Breast epithelium (tissue), 3 donors: Measurements from ENCODE around the gene PSMG4.

Source experiments
- POLR2A ChIP-seq: fragments of 450-650 bp; IDR thresholded peaks from one replicate; pipeline ENCODE4 v1.6.1; 2016; ENCODE audit warnings: antibody characterized with exemption, mild to moderate bottlenecking, moderate library complexity
- POLR2AphosphoS5 ChIP-seq, 3 donors: sonication (generic); formaldehyde crosslinking; IDR thresholded peaks; one replicate each; pipeline ENCODE4 v1.6.1; 2017; ENCODE audit warnings: antibody characterized with exemption in 3 of 3
- TF ChIP-seq, protein P1 (sequence below), 3 donors: fragments of 450-650 bp; IDR thresholded peaks; one replicate each; pipeline ENCODE4 v1.5.1; 2016 to 2017; ENCODE audit warnings: antibody characterized with exemption in 3 of 3, mild to moderate bottlenecking in 3 of 3, moderate library complexity in 3 of 3

DNA sequence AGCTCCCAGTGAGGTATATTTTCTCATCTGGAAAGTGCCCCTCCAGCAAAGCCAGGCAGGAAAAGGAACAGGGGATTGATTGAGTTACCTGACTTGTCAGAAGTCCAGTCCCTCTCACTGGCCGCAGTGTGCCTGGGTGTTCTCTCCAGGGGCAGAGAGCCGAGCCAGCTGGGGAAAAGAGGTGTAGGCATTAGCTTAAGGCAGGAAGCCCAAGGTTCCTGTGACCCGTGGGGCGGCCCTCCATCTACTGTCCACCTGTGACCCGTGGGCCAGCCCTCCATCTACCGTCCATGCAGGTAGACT lies 2.7 kb downstream of the PSMG4 start:
- TF ChIP-seq POLR2A: no peak
- TF ChIP-seq, protein P1, sequence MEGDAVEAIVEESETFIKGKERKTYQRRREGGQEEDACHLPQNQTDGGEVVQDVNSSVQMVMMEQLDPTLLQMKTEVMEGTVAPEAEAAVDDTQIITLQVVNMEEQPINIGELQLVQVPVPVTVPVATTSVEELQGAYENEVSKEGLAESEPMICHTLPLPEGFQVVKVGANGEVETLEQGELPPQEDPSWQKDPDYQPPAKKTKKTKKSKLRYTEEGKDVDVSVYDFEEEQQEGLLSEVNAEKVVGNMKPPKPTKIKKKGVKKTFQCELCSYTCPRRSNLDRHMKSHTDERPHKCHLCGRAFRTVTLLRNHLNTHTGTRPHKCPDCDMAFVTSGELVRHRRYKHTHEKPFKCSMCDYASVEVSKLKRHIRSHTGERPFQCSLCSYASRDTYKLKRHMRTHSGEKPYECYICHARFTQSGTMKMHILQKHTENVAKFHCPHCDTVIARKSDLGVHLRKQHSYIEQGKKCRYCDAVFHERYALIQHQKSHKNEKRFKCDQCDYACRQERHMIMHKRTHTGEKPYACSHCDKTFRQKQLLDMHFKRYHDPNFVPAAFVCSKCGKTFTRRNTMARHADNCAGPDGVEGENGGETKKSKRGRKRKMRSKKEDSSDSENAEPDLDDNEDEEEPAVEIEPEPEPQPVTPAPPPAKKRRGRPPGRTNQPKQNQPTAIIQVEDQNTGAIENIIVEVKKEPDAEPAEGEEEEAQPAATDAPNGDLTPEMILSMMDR (IDR thresholded peaks at IDR 0.05): no peak
- no peak for TF ChIP-seq POLR2AphosphoS5 (IDR thresholded peaks at IDR 0.05)
